Superior temporal gyrus (tissue), 1 donor: ENCODE measurements around the gene IGHMBP2.

Experiments used
- DNase-seq: peaks from one replicate; pipeline ENCODE4 v3.0.0-alpha.2; 2016; ENCODE audit errors: extremely low spot score

IGHMBP2 gene

GRCh38 chr11:68890490-68891231 is 13.0 kb upstream of the IGHMBP2 start:
- peak; percentile 50 for DNase-seq

DNA sequence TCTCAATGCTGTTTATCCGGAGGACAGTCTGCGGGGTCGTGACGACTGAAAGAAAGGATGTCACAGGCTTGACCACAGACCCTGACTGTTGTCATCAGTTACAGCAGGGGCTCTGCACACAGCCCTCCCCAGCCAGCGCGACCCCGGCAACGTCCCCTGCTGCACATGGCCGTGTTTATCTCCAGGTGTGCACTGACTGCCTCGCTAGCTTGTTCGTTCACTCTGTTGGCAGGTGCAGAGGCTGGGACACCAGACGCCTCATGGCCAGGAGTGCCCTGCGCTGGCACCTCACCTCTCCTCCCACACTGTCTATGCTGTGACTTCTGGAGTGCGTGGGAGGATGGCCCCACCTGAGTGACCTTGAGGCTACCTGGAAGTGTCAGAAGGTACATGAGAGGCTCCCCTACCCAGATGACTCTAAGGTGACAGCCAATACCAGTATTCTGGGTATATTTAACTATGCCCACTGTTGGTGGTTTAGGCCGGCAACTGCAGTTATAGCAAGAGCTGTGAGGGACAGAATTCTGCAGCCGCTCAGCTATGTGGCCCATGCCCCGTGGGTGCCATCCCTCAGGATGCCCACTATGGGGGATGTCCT is 12.2 kb upstream of the IGHMBP2 start:
- DNase-seq, result no peak

DNA sequence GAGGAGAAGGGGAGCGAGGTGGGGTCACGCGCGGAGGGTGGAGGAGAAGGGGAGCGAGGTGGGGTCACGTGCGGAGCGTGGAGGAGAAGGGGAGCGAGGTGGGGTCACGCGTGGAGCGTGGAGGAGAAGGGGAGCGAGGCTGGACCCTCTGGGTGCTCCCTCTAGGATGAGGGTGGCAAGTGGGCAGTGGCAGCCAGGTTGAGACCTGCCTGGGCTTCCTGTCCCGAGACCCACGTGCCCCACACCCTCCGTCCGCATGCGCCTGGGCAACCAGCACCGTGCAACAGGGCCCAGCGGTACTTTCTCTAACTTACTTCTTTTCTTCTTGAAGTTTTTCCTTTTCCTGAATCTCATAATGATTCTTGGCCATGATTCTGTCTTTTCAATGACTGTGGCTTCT is 11.1 kb upstream of the IGHMBP2 start:
- no peak for DNase-seq

GRCh38 chr11:68893282-68893681 is 10.4 kb upstream of the IGHMBP2 start:
- no peak for DNase-seq

DNA sequence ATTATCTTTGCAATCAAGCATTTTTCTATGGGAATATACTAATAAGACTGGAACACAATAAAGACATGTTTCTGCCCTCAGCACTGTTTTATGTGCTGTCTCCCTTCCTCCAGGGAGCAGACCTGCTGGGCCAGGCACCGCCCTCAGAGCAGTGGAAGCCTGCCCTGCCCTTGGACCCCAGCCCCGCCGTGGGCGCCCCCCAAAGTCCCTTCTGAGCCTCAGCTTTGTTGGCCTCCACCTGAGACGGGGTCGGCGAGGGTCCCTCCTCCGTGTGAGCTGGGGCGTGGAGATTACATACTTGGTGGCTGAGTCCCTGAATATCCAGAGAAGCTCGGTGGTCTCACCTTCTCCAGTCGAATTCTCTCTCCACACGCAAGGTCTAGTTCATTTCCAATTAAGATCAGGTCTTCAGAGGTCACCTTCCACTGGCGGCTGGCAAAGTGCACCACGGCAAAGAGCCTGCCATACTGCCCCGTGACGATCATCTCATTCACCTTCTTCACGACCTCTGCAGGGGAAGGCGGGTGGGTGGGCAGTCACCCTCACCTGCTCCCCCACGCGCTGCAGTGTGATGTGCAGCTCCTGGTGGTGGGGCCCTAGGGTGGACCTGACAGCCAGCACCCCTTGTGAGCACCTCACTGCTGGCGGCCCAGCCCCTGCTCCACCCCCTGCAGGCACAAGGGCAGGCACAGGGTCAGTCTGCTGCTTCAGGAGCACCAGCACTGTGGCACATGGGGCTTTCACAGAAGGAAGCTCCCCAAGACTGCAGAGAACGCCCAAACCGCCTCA is 7.3 kb upstream of the IGHMBP2 start:
- no peak for DNase-seq

GRCh38 chr11:68897441-68897840 is 6.2 kb upstream of the IGHMBP2 start:
- DNase-seq, result no peak

DNA sequence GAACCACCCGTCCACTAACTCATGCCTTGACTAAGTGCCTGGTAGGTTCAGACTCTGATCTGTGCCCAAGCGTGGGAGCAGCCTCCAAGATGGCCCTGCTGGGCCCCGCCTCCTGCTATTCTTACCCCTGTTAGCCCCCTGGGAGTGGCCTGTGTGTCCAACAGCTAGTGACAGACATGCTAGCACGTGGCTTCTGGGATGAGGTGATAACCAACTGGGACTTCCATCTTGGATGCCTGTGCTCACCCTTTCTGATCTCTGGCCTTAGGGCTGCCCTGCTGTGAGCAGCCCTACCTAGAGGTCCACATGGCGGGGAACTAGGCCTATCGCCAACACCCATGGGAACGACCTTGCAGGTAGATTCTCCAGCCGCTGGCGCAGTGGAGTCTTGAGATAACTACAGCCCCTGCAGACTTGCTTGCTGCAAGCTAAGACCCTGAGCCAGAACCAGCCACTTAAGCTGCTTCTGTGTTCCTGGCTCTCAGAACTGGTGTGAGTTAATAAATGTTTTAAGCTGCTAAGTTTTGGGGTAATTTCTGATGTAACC is 2.8 kb upstream of the IGHMBP2 start:
- DNase-seq, result no peak

GRCh38 chr11:68904248-68904847 is 657 bp downstream of the IGHMBP2 start:
- DNase-seq, result no peak

DNA sequence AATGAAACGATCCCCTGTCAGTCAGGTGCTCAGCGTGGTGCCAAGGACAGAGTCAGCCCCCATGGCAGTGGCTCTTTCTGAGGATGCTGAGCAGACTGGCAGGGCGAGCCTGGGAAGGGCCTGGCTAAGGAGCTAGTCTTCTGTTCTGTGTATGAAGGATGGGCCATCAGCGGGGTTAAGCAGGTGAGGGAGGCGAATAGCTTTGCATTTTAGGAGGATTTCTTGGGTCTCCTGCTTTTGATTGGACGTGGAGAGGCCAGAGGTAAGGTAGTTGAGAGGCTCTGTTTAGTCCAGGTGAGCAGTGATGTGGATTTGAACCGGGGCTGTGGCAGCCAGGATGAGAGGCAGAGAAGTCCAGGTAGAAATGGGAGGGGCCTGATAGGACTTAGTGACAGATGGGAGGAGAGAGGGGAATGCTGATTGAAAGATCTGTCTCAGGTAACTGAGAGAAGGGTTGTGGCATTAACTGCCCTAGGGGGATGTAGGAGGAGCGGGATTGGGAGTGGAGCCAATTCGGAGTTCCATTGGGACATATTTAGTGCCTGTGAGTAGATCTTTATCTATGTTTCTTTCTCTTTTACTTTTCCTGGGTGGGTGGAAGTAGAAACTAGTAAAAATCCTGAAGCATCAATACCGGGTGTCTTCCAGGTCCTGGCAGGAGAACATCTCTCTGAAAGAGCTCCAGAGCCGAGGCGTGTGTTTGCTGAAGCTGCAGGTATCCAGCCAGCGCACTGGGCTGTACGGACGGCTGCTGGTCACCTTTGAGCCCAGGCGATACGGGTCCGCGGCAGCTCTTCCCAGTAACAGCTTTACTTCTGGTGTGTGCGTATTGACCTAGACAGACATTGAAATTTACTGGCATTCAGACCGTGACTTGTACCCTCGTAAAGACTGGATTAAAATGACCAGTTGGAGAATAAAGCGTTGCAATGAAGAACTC is 2.0 kb downstream of the IGHMBP2 start:
- DNase-seq, result no peak

DNA sequence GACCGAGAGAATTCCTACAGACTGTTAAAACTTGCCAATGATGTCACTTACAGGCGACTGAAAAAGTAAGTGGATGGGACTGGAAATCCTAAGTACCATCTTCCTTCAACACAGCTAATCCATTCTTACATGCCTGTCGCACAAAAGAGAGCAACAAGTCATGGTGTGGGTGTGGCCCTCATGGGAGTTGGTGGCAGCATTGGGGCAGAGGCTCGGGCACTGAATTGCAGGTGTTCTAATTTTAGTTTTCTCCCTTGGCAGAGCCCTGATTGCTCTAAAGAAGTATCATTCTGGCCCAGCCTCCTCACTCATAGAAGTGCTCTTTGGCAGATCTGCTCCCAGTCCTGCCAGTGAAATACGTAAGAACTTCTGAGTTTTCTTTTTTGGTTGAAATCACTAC is 4.6 kb downstream of the IGHMBP2 start:
- no peak for DNase-seq

DNA sequence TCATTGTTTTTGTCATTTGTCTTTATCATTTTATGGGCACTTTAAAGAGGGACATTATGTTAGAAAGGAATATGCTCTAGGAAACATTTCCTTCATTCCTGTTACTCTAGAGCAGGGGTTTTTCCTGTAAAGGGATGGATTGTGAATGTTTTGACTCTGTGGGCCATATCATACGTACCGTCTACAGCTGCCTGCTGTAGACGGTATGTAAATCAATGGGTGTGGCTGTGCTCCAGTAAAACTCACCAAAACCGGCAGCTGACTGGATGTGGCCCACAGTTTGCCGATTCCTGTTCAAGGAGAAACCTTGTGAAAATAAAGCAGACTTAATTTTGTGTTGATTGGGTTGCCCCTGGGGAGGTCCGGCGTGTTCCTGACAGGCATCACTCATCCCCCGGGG is 7.3 kb downstream of the IGHMBP2 start:
- no peak for DNase-seq

GRCh38 chr11:68911731-68912130 is 8.0 kb downstream of the IGHMBP2 start:
- no peak for DNase-seq

DNA sequence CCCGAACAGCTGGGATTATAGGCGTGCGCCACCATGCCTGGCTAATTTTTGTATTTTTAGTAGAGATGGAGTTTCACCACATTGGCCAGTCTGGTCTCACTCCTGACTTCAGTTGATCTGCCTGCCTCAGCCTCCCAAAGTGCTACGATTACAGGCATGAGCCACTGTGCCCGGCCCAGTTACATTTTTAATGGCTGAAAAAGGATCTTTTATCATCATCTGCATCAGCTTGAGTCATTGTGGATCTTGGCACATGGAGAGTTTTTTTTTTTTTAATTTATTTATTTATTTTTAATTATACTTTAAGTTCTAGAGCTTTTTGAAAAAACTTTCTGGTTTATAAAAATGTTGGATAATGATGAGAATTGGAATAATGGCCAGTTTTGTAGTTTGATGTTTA is 8.6 kb downstream of the IGHMBP2 start:
- DNase-seq, result no peak

DNA sequence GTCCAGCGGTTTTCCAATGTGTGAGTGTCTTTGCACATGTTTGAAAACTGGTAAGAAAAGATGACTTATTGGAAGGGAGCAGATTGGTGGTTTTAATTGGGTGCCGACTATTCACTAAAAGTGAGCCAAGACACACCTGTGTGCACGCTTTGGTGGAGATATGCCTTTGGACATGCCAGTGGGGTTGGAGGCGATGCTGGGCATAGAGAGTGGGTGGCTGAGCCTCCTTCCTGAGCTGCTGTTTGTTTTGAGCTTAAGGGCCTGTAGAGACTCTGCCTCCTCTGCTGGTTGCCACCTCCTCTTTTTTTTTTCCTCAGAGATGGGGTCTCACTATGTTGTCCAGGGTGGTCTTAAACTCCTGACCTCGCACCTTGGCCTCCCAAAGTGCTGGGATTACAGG is 9.5 kb downstream of the IGHMBP2 start:
- no peak for DNase-seq

- DNase-seq, result no peak
Observed at GRCh38 chr11:68914761-68915160, 11.1 kb downstream of the IGHMBP2 start.

DNA sequence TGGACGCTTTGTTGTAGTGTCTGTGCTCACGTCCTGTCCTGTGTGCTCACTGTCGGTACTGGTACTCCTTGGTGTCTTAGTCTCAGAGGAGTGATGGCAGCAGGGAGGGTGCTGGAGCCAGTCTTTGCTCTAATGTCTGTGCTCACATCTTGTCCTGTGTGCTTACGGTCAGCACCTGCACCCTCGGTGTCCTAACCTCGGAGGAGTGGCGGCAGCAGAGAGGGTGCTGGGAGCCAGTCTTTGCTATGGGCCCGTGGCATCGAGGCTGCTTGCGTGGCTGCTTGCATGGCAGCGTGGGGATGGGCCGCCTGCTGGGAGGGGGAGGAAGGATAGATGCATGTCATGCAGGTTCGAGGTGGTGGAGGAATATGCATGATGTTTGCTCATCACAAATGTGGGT is 12.7 kb downstream of the IGHMBP2 start:
- DNase-seq, result no peak

GRCh38 chr11:68923614-68924013 is 19.9 kb downstream of the IGHMBP2 start:
- no peak for DNase-seq

DNA sequence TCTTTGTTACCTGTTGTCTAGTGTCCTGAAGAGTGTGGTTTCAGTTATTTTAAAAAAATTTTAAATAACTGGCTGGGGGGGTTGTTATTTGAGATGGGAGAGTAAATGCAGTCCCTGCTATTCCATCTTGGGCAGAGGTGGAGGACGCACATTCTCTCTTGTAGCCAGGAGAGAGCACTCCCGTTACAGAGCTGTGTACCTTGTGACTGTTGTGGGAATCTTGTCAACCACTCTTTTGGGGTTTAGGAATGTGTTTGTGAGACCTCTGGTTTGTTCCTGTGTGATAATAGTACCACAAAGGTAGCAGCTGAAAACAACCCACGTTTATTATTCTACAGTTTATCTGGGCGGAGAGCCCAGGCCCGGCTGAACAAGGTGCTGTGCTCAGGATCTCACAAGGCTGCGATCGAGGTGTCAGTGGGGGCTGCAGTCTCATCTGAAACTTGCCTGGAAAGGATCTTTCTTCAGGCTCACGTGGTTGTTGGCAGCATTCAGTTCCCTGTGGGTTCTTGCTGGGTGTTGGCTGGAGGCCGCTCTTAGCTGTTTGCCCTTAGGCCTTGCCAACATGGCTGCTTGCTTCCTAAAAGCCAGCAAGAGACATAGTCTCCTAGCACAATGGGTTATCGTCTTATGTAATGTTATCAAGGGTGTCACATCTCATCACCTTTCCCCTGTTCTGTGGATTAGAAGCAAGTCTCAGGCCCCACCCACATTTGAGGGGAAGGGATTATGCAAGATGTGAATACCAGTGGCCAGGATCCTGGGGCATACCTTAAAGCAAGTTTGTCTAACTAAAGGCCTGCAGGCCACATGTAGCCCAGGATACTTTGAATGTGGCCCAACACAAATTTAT is 20.6 kb downstream of the IGHMBP2 start:
- DNase-seq, result no peak

- DNase-seq, result no peak
Observed at GRCh38 chr11:68925611-68926010, 21.9 kb downstream of the IGHMBP2 start.
